Skin epidermis (tissue), 12 donors: Measurements from ENCODE around the gene ATL3.
"Not testable (repeated sequence)": the region's sequence is repeated elsewhere in the genome, so short reads cannot be mapped to it uniquely, and the experiment has no call there.

ENCODE experiments used
- H3K27ac ChIP-seq, 21 experiments: fragments of 200-600 bp; sonication (generic) in 11 of 21; one replicate each; pipeline ENCODE4 v1.5.0; 2020; ENCODE audit warnings: mild to moderate bottlenecking in 3 of 21, inconsistent platforms in 2 of 21, moderate library complexity in 2 of 21
- H3K4me3 ChIP-seq, 7 experiments: fragments of 200-600 bp; sonication (generic) in 2 of 7; one replicate each; pipeline ENCODE4 v1.5.0; 2020; ENCODE audit warnings: inconsistent platforms in 2 of 7, mild to moderate bottlenecking in 2 of 7, moderate library complexity in 1 of 7

ATL3 gene

DNA sequence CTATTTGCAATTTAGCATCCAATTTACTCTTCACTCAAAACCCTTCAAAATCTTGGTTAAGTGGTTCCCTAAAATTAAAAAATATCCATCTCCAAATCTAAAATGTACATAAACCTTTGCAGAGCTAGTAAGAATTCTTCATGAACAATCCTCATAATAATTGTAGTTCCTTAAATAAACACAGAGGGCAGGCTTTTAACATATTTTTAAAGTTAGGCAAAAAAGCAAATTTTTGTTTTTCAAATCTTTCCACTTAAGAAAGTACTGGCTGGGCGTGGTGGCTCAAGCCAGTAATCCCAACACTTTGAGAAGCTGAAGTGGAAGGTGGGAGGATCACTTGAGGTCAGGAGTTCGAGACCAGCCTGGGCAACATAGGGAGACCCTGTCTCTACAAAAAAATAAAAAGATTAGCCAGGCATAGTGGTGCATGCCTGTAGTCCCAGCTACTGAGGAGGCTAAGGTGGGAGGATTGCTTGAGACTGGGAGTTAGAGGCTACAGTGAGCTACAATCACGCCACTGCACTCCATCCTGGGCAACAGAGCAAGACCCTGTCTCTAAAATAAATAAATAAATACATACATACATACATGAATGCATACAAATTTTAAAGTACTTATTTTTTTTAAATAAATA is 31.9 kb downstream of the ATL3 start:
- H3K27ac ChIP-seq = no peak overlapping the region

DNA sequence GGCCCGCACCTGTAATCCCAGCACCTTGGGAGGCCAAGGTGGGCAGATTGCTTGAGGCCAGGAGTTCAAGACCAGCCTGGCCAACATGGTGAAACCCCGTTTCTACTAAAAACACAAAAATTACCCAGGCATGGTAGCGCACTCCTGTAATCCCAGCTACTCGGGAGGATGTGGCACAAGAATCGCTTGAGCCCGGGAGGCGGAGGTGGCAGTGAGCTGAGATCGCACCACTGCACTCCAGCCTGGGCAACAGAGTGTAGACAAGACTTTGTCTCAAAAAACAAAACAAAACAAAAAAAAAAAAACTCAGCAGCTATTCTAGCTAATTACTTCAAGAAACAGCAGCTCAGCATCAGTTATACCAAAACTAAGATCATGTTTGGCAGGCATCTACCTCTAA is 32.7 kb downstream of the ATL3 start:
- H3K27ac ChIP-seq, H3K4me3 ChIP-seq: not testable (repeated sequence)

More for the DNA sequence above, 31.9 kb downstream of the ATL3 start:
- no peak overlapping the region for H3K4me3 ChIP-seq

DNA sequence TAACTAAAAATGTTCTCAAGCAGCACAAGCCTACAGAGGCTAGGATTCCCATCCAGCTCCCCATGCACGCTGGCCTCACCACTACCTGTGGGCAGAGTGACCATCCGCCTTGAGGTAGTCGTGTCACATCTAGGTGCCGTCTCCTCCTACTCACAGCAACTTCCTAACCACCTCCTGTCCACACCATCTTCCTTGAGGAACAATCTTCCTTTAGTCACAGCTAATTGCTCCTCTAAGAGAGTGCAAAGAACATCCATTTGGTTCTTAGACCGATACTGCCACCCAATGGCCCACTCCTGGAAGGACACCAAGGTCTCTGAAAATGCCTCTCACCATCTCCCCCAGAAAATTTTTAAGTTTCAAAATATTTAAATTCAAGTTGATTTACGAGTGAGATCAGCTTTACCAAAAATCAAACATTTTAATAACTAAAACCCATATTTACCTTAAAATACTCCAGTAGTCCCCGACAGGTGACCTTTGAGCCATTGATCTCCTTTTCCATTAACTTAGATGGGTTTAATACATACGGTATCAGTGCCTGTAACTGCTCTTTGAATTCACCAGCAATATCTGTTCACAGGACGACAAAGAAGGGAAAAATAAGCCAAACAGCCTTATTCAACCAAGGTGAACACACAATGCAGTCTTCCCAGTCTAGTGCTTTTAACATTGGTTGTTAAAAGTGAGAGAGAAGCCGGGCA is 35.3 kb downstream of the ATL3 start:
- Histone ChIP-seq H3K27ac (no peak overlapping the region), H3K4me3 (no peak overlapping the region)

DNA sequence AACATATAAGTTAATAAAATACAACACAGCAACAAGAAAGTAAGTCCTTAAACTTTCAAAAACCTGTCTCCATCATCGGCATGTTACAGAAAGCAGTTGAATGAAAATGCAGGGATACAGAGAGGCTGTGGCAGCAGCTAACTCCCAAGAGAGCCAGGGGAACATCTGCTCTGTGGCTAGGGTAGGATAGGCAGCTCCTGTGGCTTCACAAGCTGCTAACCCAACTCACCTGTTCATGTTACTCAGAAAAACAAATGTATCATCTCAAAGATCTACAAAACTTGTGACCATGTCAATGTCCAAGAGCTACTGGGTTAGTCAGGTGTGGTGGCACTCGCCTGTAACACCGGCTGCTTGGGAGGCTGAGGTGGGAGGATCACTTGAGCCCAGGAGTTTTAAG is 41.8 kb downstream of the ATL3 start:
- Histone ChIP-seq H3K4me3 (no peak overlapping the region), H3K27ac (no peak overlapping the region)

DNA sequence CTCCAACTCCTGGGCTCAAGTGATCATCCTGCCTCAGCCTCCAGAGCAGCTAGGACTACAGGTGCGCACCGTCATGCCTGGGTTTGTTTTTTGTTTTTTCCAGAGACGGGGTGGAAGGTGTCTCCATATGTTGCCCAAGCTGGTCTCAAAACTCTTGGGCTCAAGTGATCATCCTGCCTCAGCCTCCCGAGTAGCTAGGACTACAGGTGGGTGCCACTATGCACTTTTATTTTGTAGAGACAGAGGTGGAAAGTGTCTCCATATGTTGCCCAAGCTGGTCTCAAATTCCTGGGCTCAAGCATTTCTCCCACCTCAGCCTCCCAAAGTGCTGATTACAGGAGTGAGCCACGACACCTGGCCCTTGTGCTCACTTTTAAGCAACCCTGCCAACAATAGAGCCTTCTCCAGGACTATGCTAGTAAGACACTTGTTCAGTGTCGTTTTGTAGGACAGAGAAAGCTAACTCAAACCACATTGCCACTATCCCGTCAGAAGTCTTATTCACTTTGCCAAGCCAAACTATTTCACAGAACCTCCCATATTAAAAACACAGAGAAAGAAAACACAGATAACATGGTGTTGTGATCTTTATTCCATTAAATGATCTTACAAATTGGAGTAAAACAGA is 47.5 kb downstream of the ATL3 start:
- Histone ChIP-seq H3K27ac (no peak overlapping the region), H3K4me3 (no peak overlapping the region)

DNA sequence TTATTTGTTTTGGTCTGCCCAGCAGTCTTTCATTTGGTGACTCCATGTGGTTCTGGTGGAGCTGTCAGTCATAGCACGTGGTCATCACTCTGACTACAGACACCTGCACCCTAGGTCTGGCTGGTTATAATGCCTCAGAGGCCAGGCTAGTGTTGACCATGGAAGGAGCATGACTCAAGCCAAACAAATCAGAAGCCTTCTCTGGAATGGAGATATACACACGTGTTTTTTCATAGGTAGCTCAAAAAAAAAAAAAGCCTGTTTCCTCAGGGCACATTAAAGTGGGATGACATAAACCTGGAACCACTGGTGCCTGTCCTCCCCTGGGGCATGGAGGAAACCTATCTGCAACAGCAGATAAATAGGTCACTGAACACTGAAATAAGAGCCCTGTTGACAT is 48.9 kb downstream of the ATL3 start:
- H3K4me3 ChIP-seq = no peak overlapping the region
- no peak overlapping the region for H3K27ac ChIP-seq

DNA sequence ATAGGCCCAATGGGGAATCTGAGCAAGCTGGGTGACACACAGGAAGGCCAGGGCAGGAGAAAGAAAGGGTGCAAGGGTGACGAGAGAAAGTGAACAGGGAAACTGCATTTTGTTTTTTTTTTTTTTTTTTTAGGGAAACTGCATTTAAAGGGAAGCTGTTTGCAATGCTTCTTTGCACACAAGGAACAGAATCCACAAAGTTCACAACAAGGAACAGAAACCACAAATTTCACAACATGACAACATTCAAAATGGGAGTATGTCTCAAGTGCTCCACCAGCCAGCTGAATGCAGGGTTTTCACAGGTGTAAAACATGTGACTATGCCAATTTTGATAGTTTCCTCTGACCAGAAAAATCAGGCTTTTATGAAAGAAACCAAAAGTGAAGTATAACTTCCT is 50.1 kb downstream of the ATL3 start:
- H3K27ac ChIP-seq = no peak overlapping the region

DNA sequence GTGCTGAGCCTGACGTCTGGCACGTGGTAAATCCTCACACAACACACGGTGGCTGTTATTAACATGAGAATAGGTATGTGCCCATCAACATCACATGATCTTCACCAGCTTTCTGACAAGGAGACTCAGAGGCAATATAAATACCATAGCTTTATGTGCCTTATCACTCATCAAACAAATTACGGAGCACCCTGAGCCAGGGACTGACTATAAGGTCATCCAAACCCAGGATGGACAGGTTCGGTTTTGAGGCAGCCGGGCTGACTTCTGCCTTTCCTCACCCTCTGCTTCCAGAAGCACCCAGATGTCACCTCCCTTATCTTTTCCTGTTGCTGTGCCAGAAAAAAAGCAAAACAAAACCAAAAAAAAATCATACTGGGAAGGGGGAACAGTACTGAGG is 51.2 kb downstream of the ATL3 start:
- Histone ChIP-seq H3K4me3 (no peak overlapping the region), H3K27ac (no peak overlapping the region)

More for the DNA sequence above, 50.1 kb downstream of the ATL3 start:
- no peak overlapping the region for H3K4me3 ChIP-seq

DNA sequence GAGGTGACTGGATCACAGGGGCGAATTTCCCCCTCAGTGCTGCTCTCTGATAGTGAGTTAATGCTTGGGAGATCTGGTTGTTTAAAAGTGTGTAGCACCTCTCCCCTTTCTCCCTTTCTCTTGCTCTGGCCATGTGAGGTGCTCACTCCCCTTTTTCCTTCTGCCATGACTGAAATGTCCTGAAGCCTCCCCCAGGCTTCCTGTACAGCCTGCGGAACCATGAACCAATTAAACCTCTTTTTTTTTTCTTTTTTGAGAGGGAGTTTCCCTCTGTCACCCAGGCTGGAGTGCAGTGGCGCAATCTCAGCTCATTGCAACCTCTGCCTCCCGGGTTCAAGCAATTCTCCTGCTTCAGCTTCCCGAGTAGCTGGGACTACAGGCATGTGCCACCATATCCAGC is 53.5 kb downstream of the ATL3 start:
- H3K27ac ChIP-seq, H3K4me3 ChIP-seq: not testable (repeated sequence)

DNA sequence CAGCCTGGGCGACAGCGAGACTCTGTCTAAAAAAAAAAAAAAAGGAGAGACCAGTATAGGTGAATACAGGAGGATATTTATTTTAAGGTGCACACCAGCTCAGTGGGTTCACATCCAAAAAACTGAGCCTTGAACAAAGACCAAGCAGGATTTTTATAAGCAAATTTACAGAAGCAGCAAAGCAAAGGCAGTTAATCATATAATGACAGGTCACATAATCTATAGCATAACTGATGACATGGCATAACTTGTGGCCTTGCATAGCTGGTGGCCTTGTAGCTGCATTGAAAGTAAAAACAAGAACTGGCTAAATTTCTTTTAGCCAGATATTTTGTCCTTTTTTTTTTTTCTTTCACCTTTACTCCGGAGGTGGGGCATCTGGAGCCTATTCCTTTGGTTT is 54.2 kb downstream of the ATL3 start:
- no peak overlapping the region for H3K4me3 ChIP-seq

DNA sequence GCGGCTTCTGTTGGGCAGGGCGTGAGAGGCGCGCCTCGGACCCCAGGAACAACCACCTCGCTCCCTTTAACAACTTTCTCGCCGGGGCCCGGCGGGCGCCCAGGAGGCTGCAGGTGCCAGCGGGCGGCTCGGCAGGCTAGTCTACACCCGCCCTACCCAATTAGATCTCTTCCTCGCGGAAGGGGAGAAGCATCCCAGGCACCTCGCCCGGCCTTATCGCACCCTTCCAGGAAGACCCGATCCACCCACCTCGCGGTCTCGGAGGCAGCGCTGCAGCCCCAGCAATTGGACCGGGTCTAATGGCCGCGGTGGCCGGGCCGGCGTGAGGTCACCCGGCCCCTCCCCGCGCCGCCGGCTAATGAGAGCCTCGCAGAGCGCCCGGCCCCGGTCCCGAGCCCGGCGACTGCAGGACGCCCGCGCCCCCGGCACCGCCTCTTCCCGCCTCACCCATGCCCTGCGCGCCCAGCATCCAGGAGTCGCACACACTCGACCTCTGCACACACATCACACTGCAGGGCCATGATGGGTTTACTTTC is 57.0 kb downstream of the ATL3 start, which contains the start of gene PLAAT3:
Gene PLAAT3 (minus strand): TSS at position 298 of the 536 bp plus-strand sequence. CDS start 419 bp downstream, outside the sequence.
- H3K27ac ChIP-seq = peak within 1 kb of the TSS in 18 of 21 experiments; percentile 2 to 81 (median 48)
- peak within 1 kb of the TSS; percentile 36 to 56 (median 48) for H3K4me3 ChIP-seq

More for the DNA sequence above, 54.2 kb downstream of the ATL3 start:
- no peak overlapping the region for H3K27ac ChIP-seq

DNA sequence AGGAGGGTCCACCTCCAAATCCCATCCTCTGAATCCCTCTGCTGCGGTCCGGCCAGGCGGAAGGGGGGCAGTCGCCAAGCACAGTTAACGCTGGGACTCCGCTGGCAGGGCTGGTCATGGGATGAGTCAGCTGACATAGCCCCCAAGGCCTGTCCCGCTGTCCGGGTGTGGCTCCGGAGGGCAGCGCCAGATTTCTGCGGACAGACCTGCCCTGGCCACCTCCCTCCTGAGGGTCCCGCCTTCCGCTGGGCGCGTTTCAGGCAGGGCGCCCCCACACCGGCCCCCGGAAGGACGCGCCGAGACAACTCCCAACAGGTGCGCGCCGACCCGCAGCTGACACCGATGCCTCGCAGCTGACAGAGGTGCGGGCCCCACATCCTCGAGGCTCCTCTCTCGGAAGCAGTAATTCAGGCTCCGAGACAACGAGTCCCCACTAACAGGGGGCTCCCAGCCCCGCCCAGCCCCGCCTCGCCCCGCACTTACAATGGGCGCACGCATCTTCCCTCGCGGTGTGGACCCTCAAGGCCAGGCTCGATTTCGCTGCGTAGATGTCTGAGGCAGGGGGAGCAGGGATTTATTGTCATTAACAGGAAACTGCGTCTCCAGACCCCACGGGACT is 57.5 kb downstream of the ATL3 start:
- peak overlapping the region; percentile 36 to 56 (median 48) for H3K4me3 ChIP-seq
- peak overlapping the region in 18 of 21 experiments; percentile 2 to 81 (median 48) for H3K27ac ChIP-seq

DNA sequence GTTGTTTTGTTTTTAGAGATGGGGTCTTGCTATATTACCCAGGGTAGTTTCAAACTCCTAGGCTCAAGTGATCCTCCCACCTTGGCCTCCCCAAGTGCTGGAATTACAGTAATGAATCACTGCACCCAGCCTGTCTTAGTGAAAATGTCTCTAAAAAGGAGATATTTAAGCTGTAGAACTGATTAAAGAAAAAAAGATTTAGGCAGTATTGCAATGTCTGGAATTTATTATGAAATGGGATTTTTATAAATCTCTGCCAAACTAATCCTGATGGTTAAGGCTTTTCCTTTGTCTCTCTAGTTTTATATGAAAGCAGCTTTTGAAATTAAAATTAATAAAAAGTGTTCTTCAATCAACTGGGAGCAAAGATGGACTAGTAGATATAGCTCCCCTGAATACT is 59.0 kb downstream of the ATL3 start:
- Histone ChIP-seq H3K4me3 (no peak overlapping the region), H3K27ac (peak overlapping the region in 1 of 21 experiments; percentile 23)

DNA sequence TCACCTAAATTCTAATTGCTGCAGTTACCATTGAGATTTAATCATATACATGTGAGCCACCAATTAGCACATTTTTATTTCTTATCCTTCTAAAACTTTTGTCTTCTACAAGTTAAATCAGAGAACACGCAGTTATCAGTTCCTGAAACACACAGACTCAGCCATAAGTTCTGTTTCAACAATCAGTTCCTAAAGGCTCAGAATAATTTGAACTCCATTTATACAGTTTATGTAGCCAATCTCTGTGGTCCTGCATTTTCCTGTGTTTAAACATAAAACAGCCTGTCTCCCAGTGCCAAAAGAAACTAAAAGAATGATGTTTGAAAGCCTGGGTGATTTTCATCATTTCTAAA is 59.8 kb downstream of the ATL3 start:
- H3K4me3 ChIP-seq = no peak overlapping the region

DNA sequence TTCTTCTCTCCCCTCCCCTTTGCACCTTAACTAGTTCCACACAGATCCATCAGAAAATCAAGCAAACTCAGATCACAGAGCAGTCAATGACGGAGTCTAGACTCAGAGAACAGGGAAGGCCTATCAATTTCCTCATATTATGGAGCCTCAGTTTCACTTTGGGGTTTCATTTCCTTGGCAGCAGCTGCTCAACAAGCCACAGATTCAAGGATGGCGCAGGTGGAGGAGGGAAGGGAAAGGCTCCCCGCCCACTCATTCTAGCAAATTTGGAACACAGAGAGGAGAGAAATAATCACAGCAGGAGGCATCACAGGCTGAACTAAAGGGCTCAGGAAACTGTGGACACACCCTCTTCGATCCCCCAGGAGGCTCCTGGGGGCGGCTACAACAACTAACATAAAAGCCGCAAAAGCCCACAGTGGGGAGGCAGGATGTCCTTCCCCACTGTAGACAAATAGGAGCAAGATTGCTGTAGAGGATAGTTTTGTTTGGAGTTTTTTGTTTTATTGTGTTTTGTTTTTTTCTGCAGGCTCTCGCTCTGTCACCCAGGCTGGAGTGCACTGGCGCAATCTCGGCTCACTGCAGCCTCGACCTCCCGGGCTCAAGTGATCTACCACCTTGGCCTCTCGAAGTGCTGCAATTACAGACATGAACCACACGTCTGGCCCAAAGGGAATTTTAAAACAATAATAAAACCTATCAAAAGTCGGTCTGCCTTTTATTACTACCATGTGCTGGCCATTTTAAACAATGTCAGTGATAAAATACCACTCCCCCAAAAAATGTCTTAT is 60.4 kb downstream of the ATL3 start:
- H3K27ac ChIP-seq = peak overlapping the region in 4 of 21 experiments; percentile 2 to 51 (median 16)
- H3K4me3 ChIP-seq = no peak overlapping the region

More for the DNA sequence above, 59.8 kb downstream of the ATL3 start:
- H3K27ac ChIP-seq = peak overlapping the region in 1 of 21 experiments; percentile 23

DNA sequence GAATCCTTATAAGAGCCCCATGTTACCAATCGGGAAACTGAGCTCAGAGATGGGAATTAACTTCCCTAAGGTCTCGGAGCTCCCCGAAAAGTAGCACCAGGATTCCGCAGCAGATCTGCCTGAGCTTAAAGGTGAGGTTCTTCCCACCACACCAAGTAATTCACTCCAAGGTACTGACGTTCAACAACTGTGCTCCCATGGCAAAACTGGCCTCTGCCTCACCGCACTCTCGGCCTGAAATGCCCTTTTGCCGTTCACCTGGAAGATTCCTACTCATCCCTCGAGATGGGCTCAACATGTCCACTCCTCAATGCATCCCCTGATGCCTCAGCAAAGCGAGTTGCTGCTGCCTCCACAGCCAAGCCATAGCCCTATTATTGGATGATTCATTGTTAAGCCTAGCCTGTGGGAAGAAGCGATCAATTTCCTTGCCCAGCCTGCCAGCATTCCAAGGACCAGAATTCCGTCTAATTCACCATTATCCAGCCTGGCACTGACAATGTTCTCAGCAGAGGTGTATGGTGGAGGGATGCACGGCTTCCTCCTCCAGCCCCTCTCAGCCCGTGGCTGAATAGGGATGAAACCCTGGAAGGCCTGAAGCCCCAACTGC is 61.1 kb downstream of the ATL3 start:
- peak overlapping the region in 6 of 21 experiments; percentile 1 to 56 (median 12) for H3K27ac ChIP-seq

DNA sequence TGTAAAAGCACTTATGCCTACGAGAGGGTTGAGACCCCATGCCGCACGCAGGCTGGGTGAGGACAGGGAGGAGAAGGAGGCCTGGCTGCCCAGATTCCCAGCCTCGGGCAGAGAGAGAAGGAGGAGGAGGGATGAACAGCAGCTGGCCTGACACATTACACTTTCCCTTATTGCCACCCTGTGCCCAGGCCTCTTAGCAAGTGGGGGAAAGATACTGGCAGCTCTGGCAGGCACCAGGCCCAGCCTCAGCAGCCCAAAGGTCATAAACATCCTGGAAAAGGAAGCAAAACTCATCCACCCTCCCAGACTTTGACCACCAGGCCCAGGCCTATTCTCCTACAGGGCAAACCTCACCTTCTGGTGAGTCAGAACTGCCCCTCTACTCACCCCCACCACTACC is 61.6 kb downstream of the ATL3 start:
- Histone ChIP-seq H3K4me3 (no peak overlapping the region), H3K27ac (peak overlapping the region in 5 of 21 experiments; percentile 2 to 71 (median 15))

More for the DNA sequence above, 61.1 kb downstream of the ATL3 start:
- H3K4me3 ChIP-seq = no peak overlapping the region

DNA sequence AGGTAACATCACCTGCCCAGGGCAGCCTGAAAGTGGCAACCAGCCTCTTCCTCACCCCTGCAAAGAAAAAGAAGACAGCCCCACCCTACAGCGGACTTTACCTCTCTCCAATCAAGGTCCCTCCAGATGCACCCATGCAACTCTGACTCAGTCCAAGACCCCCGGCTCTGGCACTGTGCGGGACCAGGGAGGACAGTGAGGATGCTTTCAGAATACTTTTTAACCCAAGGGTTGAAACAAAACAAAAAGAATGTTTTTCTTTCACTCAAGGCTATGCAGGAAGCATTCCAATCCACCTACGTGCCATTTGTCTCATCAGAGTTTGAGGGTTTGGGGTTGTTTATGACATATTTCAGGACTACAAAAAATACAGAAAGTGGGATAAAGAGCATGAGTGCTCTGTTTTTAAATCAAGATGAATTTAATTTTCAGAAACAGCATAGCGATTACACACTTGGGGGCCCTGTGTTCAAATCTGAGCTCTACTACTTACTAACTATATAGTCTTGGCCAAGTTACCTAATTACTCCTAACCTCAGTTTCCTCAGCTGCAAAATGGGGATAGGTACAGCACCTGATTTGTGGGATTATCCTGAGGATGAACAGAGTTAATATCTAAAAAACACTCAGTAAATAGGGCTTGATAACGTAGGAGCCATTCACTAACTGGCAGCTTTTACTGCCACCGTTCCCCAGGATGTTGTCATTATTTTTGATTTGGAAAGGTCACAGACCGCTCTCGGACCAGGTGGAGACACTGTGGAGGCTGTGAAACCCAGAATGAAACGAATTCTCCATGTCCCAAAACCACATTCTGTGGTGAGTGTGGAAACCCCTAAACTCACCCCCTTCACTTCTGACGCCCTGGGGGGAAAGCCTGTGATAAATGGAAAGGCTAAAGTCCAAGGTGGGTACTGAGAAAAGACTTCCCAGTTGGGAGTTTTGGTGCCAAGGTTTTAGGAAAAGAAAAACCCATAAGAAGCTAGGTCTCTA is 62.5 kb downstream of the ATL3 start:
- H3K27ac ChIP-seq = peak overlapping the region in 3 of 21 experiments; percentile 8 to 71 (median 56)
- H3K4me3 ChIP-seq = no peak overlapping the region
